A549 (cell line): ENCODE results near the gene KLF2.

Experiments used
- EP300 ChIP-seq, 2 experiments: fragments of >200 bp; sonication (Bioruptor Twin); formaldehyde crosslinking; IDR thresholded peaks; 2 replicates in 1 of 2; 3 replicates in 1 of 2; pipeline ENCODE4 v1.6.1; 2016 to 2017
- MAX ChIP-seq: IDR thresholded peaks from 2 replicates; pipeline ENCODE4 v1.6.1; 2012

- TF ChIP-seq EP300 (IDR thresholded peaks at IDR 0.05) (no peak), MAX (no peak)
Measured at GRCh38 chr19:16367261-16367683, 42.6 kb downstream of the KLF2 start.
